ENCODE data around the gene RNF113B.

DNA sequence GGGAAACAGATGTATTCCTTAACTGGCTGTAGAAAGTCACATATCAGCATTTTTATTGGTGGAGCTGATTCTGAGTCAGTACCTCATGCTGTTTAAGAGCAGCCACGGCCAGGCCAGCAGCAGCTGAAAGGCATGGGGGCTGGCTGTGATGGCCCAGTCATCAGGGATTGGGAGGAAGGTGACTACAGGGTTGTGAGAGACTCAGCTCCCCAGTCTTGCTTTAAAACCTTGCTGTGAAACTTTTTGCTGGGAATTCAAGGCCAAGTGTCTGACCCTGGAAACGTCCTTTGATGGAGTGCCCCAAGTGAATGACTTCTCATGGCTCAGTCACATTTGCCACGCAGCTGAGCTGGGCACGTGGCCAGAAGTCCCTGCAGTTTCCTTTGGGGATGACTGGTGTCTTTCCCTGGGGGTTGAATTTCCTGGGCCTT is 39.1 kb upstream of the RNF113B start:
- TF ChIP-seq CTCF (IDR thresholded peaks at IDR 0.05; ENCODE audit: low read depth, low read length, missing input control) (no peak), TAF1 (conservative IDR thresholded peaks at IDR 0.05) (no peak), HNF4A (conservative IDR thresholded peaks at IDR 0.05) (no peak), GABPA (IDR thresholded peaks at IDR 0.05 in 1 of 2, conservative IDR thresholded peaks at IDR 0.05 in 1 of 2) (no peak), RAD21 (IDR thresholded peaks at IDR 0.05) (no peak), HNF4G (IDR thresholded peaks at IDR 0.05) (no peak), SP1 (IDR thresholded peaks at IDR 0.05) (no peak), RXRA (IDR thresholded peaks at IDR 0.05) (no peak), ZBTB33 (IDR thresholded peaks at IDR 0.05) (no peak)
- TF ChIP-seq, protein P1, sequence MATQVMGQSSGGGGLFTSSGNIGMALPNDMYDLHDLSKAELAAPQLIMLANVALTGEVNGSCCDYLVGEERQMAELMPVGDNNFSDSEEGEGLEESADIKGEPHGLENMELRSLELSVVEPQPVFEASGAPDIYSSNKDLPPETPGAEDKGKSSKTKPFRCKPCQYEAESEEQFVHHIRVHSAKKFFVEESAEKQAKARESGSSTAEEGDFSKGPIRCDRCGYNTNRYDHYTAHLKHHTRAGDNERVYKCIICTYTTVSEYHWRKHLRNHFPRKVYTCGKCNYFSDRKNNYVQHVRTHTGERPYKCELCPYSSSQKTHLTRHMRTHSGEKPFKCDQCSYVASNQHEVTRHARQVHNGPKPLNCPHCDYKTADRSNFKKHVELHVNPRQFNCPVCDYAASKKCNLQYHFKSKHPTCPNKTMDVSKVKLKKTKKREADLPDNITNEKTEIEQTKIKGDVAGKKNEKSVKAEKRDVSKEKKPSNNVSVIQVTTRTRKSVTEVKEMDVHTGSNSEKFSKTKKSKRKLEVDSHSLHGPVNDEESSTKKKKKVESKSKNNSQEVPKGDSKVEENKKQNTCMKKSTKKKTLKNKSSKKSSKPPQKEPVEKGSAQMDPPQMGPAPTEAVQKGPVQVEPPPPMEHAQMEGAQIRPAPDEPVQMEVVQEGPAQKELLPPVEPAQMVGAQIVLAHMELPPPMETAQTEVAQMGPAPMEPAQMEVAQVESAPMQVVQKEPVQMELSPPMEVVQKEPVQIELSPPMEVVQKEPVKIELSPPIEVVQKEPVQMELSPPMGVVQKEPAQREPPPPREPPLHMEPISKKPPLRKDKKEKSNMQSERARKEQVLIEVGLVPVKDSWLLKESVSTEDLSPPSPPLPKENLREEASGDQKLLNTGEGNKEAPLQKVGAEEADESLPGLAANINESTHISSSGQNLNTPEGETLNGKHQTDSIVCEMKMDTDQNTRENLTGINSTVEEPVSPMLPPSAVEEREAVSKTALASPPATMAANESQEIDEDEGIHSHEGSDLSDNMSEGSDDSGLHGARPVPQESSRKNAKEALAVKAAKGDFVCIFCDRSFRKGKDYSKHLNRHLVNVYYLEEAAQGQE (IDR thresholded peaks at IDR 0.05) = no peak
